K562 (cell line): Measurements from ENCODE around the gene TRIM65. TPM values are rescaled to one million over a fixed set of nuclear protein-coding genes. Genes with fewer than 3 reads are reported as not detected.

ENCODE experiments used
- AFF1 ChIP-seq, 2 experiments: fragments of 450-650 bp; IDR thresholded peaks; 2 replicates each; pipeline ENCODE4 v1.6.1; 2018; ENCODE audit warnings: mild to moderate bottlenecking in 2 of 2, low read depth in 1 of 2; ENCODE audit not compliant: partially characterized antibody in 2 of 2
- CBX2 ChIP-seq: fragments of 200-600 bp; sonication (generic); IDR thresholded peaks from one replicate; pipeline ENCODE4 v1.6.1; 2012; ENCODE audit warnings: mild to moderate bottlenecking, low read length, inconsistent platforms; ENCODE audit not compliant: insufficient read depth, poor library complexity, severe bottlenecking
- ELK1 ChIP-seq: sonication (generic); formaldehyde crosslinking; IDR thresholded peaks from 2 replicates; pipeline ENCODE4 v1.8.1; 2022; ENCODE audit warnings: missing genetic modification reagents
- ETV6 ChIP-seq, 3 experiments: fragments of 150-350 bp in 1 of 3; sonication (generic) in 1 of 3; formaldehyde crosslinking in 1 of 3; IDR thresholded peaks; 2 replicates each; pipeline versions ENCODE4 v1.6.1 to v1.8.0; 2014 to 2022; ENCODE audit warnings: borderline replicate concordance in 2 of 3, low read depth in 2 of 3, antibody characterized with exemption in 1 of 3, low read length in 1 of 3, mild to moderate bottlenecking in 1 of 3, missing genetic modification reagents in 1 of 3
- GTF2E2 ChIP-seq: fragments of 200-800 bp; sonication (Bioruptor generic); IDR thresholded peaks from 2 replicates; pipeline ENCODE4 v1.6.1; 2016; ENCODE audit warnings: missing genetic modification characterization, missing compliant biosample characterization
- HBP1 ChIP-seq: fragments of 450-650 bp; formaldehyde crosslinking; IDR thresholded peaks from 2 replicates; pipeline ENCODE4 v1.4.0; 2022; ENCODE audit warnings: missing genetic modification characterization
- HDAC8 ChIP-seq: fragments of 450-650 bp; IDR thresholded peaks from 2 replicates; pipeline ENCODE4 v1.6.1; 2016; ENCODE audit warnings: mild to moderate bottlenecking, missing genetic modification characterization, moderate library complexity, missing compliant biosample characterization
- HINFP ChIP-seq: fragments of 450-650 bp; conservative IDR thresholded peaks from 2 replicates; pipeline ENCODE4 v1.6.1; 2016; ENCODE audit warnings: missing genetic modification characterization, low read depth, mild to moderate bottlenecking, control low read depth, missing compliant biosample characterization
- MAFF ChIP-seq: IDR thresholded peaks from 2 replicates; pipeline ENCODE4 v1.6.1; 2012; ENCODE audit warnings: low read length, improper control_type of control experiment
- MTA2 ChIP-seq: fragments of 450-650 bp; IDR thresholded peaks from 2 replicates; pipeline ENCODE4 v1.6.1; 2016; ENCODE audit warnings: low read depth
- NCOA1 ChIP-seq: fragments of 450-650 bp; IDR thresholded peaks from 2 replicates; pipeline ENCODE4 v1.6.1; 2016; ENCODE audit warnings: low read depth
- NELFE ChIP-seq: IDR thresholded peaks from 2 replicates; pipeline ENCODE4 v1.6.1; 2011; ENCODE audit warnings: mild to moderate bottlenecking; ENCODE audit not compliant: insufficient read depth, insufficient read length
- SETDB1 ChIP-seq: IDR thresholded peaks from one replicate; pipeline ENCODE4 v1.6.1; 2012; ENCODE audit warnings: low read length, control low read depth, inconsistent platforms
- SRSF3 ChIP-seq: fragments of 200-400 bp; formaldehyde crosslinking; IDR thresholded peaks from 2 replicates; pipeline ENCODE4 v1.6.1; 2016; ENCODE audit warnings: mild to moderate bottlenecking, low read length, moderate library complexity; ENCODE audit not compliant: insufficient read depth
- XRCC4 ChIP-seq: IDR thresholded peaks from one replicate; pipeline ENCODE4 v1.6.1; 2011; ENCODE audit not compliant: insufficient read depth, insufficient read length; ENCODE audit errors: extremely low read depth
- ZKSCAN1 ChIP-seq: fragments of 150-350 bp; IDR thresholded peaks from 2 replicates; pipeline ENCODE4 v1.6.1; 2016; ENCODE audit warnings: low read depth, low read length
- ZNF184 ChIP-seq: sonication (generic); formaldehyde crosslinking; IDR thresholded peaks from 2 replicates; pipeline ENCODE4 v1.5.0; 2020; ENCODE audit warnings: missing genetic modification reagents
- ZNF644 ChIP-seq: fragments of 200-800 bp; sonication (Bioruptor generic); IDR thresholded peaks from 2 replicates; pipeline ENCODE4 v1.6.1; 2016; ENCODE audit warnings: low read depth, missing genetic modification characterization, missing compliant biosample characterization
- polyA plus RNA-seq, 8 experiments: library from polyadenylated mRNA; depleted of rRNA in 4 of 8; stranded (reverse) in 5 of 8; unstranded in 3 of 8; fragments of >200 nt; fragmentation: Nextera tagmentation in 2 of 8; fragmentation: Illumina TruSeq in 1 of 8; extraction: Ambion mirVana in 2 of 8; extraction: Trizol in 1 of 8; gene quantifications; 2 replicates each; pipeline versions ENCODE4 v1.2.1 to v1.2.3, GENCODE V29; 2011 to 2014; ENCODE audit warnings: inconsistent platforms in 1 of 8, missing spikeins in 1 of 8
- total RNA-seq, 7 experiments: library from RNA; depleted of rRNA in 6 of 7; stranded (reverse); fragments of >200 nt in 6 of 7; fragmentation: Illumina TruSeq in 2 of 7; extraction: Trizol in 2 of 7; gene quantifications; 2 replicates each; pipeline versions ENCODE4 v1.2.1 to v1.2.3, GENCODE V29; 2011 to 2021; ENCODE audit warnings: low replicate concordance in 1 of 7

The TRIM65 gene
- total and polyA plus RNA-seq, 9 of the 15 experiments (the other 6 are each of a cell fraction or from before 2014, with no cell fraction given) = 2.8 to 45.7 (median 22.9) TPM

GRCh38 chr17:75896415-75897159 lies at the start of gene TRIM65 (continued):
- TF ChIP-seq ELK1 (no peak), HDAC8 (tag) (peak; percentile 44; the same call in 1 of the 2 replicates), ZNF184 (no peak), ZKSCAN1 (no peak), SETDB1 (no peak), GTF2E2 (tag) (no peak; the same call in 1 of the 2 replicates), XRCC4 (no peak), HBP1 (CRISPR knock-in tag) (no peak), MAFF (no peak), NELFE (no peak), SRSF3 (no peak), AFF1 (IDR thresholded peaks at IDR 0.05; ENCODE audit: low read depth in 1 of 2, partially characterized antibody in 2 of 2) (no peak), HINFP (tag) (no peak), ZNF644 (no peak), ETV6 (IDR thresholded peaks at IDR 0.05; ENCODE audit: borderline replicate concordance in 1 of 2, low read depth in 2 of 2, low read length in 1 of 2) (no peak), ETV6 (CRISPR knock-in tag; IDR thresholded peaks at IDR 0.05; ENCODE audit: borderline replicate concordance) (no peak), CBX2 (no peak), NCOA1 (no peak), MTA2 (no peak)
